HCT116 (cell line): ENCODE results near the gene WWP2. TPM values are rescaled to one million over a fixed set of nuclear protein-coding genes. Genes with fewer than 3 reads are reported as not detected.
A peak's percentile ranks its signal among the peaks of the same experiment; 100 is the strongest.

ENCODE experiments used
- ATAC-seq: fragments of 200-7000 bp; cut with Tn5 transposase; 2 replicates; pipeline ENCODE4 v1.9.1; 2020; ENCODE audit warnings: mild to moderate bottlenecking, moderate library complexity
- BruUV-seq: library from RNA; stranded (reverse); fragments of 400-500 nt; replicated peaks from 2 replicates; lab custom pipeline; 2021; lab: Mats Ljungman, UMichigan
- CTCF ChIA-PET: fragments of 300-600 bp; sonication (Branson Sonifier 250); formaldehyde crosslinking; loops from one replicate; lab custom pipeline; 2021; ENCODE audit warnings: antibody characterized with exemption; lab: Charles Lee
- POLR2A ChIA-PET: fragments of 300-600, 350-600 bp; sonication (Branson Sonifier 250); formaldehyde crosslinking; loops from one replicate; lab custom pipeline; 2021; ENCODE audit warnings: antibody characterized with exemption; lab: Charles Lee
- RAD21 ChIA-PET, 2 experiments: fragments of 300-600 bp; sonication (Branson Sonifier 250); formaldehyde crosslinking; loops; one replicate each; lab custom pipeline; 2023; ENCODE audit warnings: low total read pairs in 2 of 2; ENCODE audit not compliant: uncharacterized antibody in 2 of 2, unreplicated experiment in 2 of 2, low non-redundant PET in 1 of 2; lab: Charles Lee
- DNase-seq: peaks from one replicate; pipeline ENCODE4 v3.0.0-alpha.2; 2010; ENCODE audit warnings: low read depth, low spot score
- H2AFZ ChIP-seq: fragments of 200-600 bp; shearing (Covaris generic), sonication (generic); 2 replicates; pipeline ENCODE4 v1.6.1; 2017; ENCODE audit warnings: low read depth, mixed run types, mixed read lengths, antibody characterized with exemption, low read length; ENCODE audit not compliant: poor library complexity, severe bottlenecking
- H3K27ac ChIP-seq: 2 replicates; pipeline ENCODE4 v1.5.1; 2012; ENCODE audit warnings: low read depth, low read length
- H3K27me3 ChIP-seq: fragments of 200-600 bp; sonication (generic); 2 replicates; pipeline ENCODE4 v1.6.1; 2016; ENCODE audit warnings: mixed run types, low read length, mixed read lengths; ENCODE audit not compliant: insufficient read depth
- H3K36me3 ChIP-seq, 2 experiments: fragments of 200-500 bp in 1 of 2; fragments of 200-600 bp in 1 of 2; sonication (Bioruptor generic) in 1 of 2; sonication (generic) in 1 of 2; 2 replicates each; pipeline versions ENCODE4 v1.5.1 to v1.6.1; 2014 to 2016; ENCODE audit warnings: low read length in 2 of 2, inconsistent platforms in 1 of 2, mixed read lengths in 1 of 2, mixed run types in 1 of 2; ENCODE audit not compliant: insufficient read depth in 2 of 2, control insufficient read depth in 1 of 2
- H3K4me1 ChIP-seq, 2 experiments: fragments of 200-600 bp in 1 of 2; sonication (generic) in 1 of 2; 2 replicates each; pipeline versions ENCODE4 v1.5.1 to v1.6.1; 2012 to 2017; ENCODE audit warnings: low read length in 2 of 2, inconsistent platforms in 1 of 2, mild to moderate bottlenecking in 1 of 2, mixed read lengths in 1 of 2, mixed run types in 1 of 2, moderate library complexity in 1 of 2; ENCODE audit not compliant: insufficient read depth in 2 of 2, control insufficient read depth in 1 of 2
- H3K4me2 ChIP-seq: fragments of 200-600 bp; sonication (generic); 2 replicates; pipeline ENCODE4 v1.6.1; 2017; ENCODE audit warnings: mixed run types, low read length, mixed read lengths
- H3K4me3 ChIP-seq, 2 experiments: fragments of 200-600 bp in 1 of 2; sonication (generic) in 1 of 2; replicated peaks in 1 of 2; 2 replicates each; pipeline ENCODE4 v1.5.1; 2011 to 2016; ENCODE audit warnings: low read length in 2 of 2, control low read depth in 1 of 2, low read depth in 1 of 2, mild to moderate bottlenecking in 1 of 2, mixed read lengths in 1 of 2, mixed run types in 1 of 2
- H3K79me2 ChIP-seq: fragments of 200-600 bp; sonication (generic); 2 replicates; pipeline ENCODE4 v1.6.1; 2017; ENCODE audit warnings: mild to moderate bottlenecking, mixed run types, low read length, moderate library complexity, mixed read lengths; ENCODE audit not compliant: insufficient read depth
- H3K9ac ChIP-seq: fragments of 200-600 bp; sonication (generic); 2 replicates; pipeline ENCODE4 v1.6.1; 2016; ENCODE audit warnings: low read length, mixed read lengths
- H3K9me2 ChIP-seq: fragments of 200-600 bp; sonication (generic), shearing (Covaris generic); 2 replicates; pipeline ENCODE4 v1.6.1; 2017; ENCODE audit warnings: mixed run types, mild to moderate bottlenecking, moderate library complexity; ENCODE audit not compliant: insufficient read depth
- H3K9me3 ChIP-seq, 2 experiments: fragments of 200-500 bp in 1 of 2; fragments of 200-600 bp in 1 of 2; sonication (Bioruptor generic) in 1 of 2; sonication (generic) in 1 of 2; 2 replicates each; pipeline ENCODE4 v1.6.1; 2014 to 2017; ENCODE audit warnings: low read length in 2 of 2, mixed read lengths in 2 of 2, inconsistent platforms in 1 of 2, low read depth in 1 of 2, mild to moderate bottlenecking in 1 of 2, mixed run types in 1 of 2, moderate library complexity in 1 of 2; ENCODE audit not compliant: control insufficient read depth in 1 of 2, insufficient read depth in 1 of 2
- H4K20me1 ChIP-seq: fragments of 200-600 bp; sonication (generic), shearing (Covaris generic); 2 replicates; pipeline ENCODE4 v1.6.1; 2017; ENCODE audit warnings: mixed run types, mild to moderate bottlenecking, moderate library complexity; ENCODE audit not compliant: insufficient read depth
- ATF3 ChIP-seq: IDR thresholded peaks from 2 replicates; pipeline ENCODE4 v1.6.1; 2012
- CBX3 ChIP-seq: IDR thresholded peaks from 2 replicates; pipeline ENCODE4 v1.6.1; 2012; ENCODE audit warnings: low read depth
- CEBPB ChIP-seq: IDR thresholded peaks from 2 replicates; pipeline ENCODE4 v1.6.1; 2012; ENCODE audit warnings: low read depth
- CTCF ChIP-seq, 3 experiments: fragments of 200-600 bp in 1 of 3; sonication (generic) in 1 of 3; IDR thresholded peaks in 2 of 3; conservative IDR thresholded peaks in 1 of 3; 2 replicates each; pipeline ENCODE4 v1.5.1; 2012 to 2017; ENCODE audit warnings: low read depth in 2 of 3, low read length in 2 of 3, antibody characterized with exemption in 1 of 3, borderline replicate concordance in 1 of 3, control low read depth in 1 of 3, mild to moderate bottlenecking in 1 of 3, mixed read lengths in 1 of 3, mixed run types in 1 of 3, moderate library complexity in 1 of 3; ENCODE audit not compliant: insufficient read depth in 1 of 3
- EZH2 ChIP-seq: fragments of 200-600 bp; sonication (generic); IDR thresholded peaks from 2 replicates; pipeline ENCODE4 v1.6.1; 2017; ENCODE audit warnings: antibody characterized with exemption, mixed run types
- JUND ChIP-seq: IDR thresholded peaks from 2 replicates; pipeline ENCODE4 v1.6.1; 2012
- POLR2A ChIP-seq: IDR thresholded peaks from 2 replicates; pipeline ENCODE4 v1.7.0; 2011; ENCODE audit warnings: borderline replicate concordance; ENCODE audit not compliant: insufficient read depth, insufficient read length; ENCODE audit errors: extremely low read depth
- POLR2AphosphoS5 ChIP-seq: IDR thresholded peaks from 2 replicates; pipeline ENCODE4 v1.6.1; 2011; ENCODE audit warnings: mild to moderate bottlenecking, low read depth, low read length, moderate library complexity
- RAD21 ChIP-seq: IDR thresholded peaks from 2 replicates; pipeline ENCODE4 v1.6.1; 2012; ENCODE audit warnings: low read depth, mild to moderate bottlenecking
- SIN3A ChIP-seq: IDR thresholded peaks from 2 replicates; pipeline ENCODE4 v1.6.1; 2012; ENCODE audit warnings: low read depth
- SRF ChIP-seq: IDR thresholded peaks from 2 replicates; pipeline ENCODE4 v1.6.1; 2012; ENCODE audit warnings: low read depth
- TCF7L2 ChIP-seq: IDR thresholded peaks from 2 replicates; pipeline ENCODE4 v1.7.0; 2011; ENCODE audit warnings: borderline replicate concordance, inconsistent platforms; ENCODE audit not compliant: insufficient read depth, insufficient read length; ENCODE audit errors: extremely low read depth
- ZBTB33 ChIP-seq: IDR thresholded peaks from 2 replicates; pipeline ENCODE4 v1.6.1; 2011; ENCODE audit warnings: mild to moderate bottlenecking, low read length, moderate library complexity; ENCODE audit not compliant: insufficient replicate concordance; ENCODE audit errors: extremely low read depth
- ZFX ChIP-seq: fragments of 450-650 bp; IDR thresholded peaks from 2 replicates; pipeline ENCODE4 v1.6.1; 2017
- ZNF274 ChIP-seq: fragments of 200-500 bp; sonication (Bioruptor generic); IDR thresholded peaks from 2 replicates; pipeline ENCODE4 v1.6.1; 2014; ENCODE audit warnings: mild to moderate bottlenecking, low read depth, low read length, inconsistent platforms
- intact Hi-C: fragments of 100-400 bp; cut with micrococcal nuclease; formaldehyde crosslinking; loops from 2 replicates; pipeline ENCODE4 v1.10.0; 2022
- total RNA-seq: library from RNA; stranded (reverse); gene quantifications from one replicate; pipeline ENCODE4 v1.2.1, GENCODE V29; 2021; ENCODE audit not compliant: unreplicated experiment

The WWP2 gene
- total RNA-seq, 1 experiment from 2014 or later: 44.2 TPM

GRCh38 chr16:69762814-69763598 is 874 bp downstream of the WWP2 start:
- Histone ChIP-seq H3K9me3 (no peaks in the 10 kb centered on the region), H3K4me2 (peak overlapping the region; percentile 86), H3K9me2 (no peaks in the 10 kb centered on the region), H3K9ac (peak overlapping the region; percentile 91), H3K4me1 (peaks cover 9 to 20% of the 10 kb centered on the region in 2 experiments; a peak in 3 of 4 replicates), H4K20me1 (no peaks in the 10 kb centered on the region), H3K27me3 (no peaks in the 10 kb centered on the region), H3K79me2 (peaks cover 45% of the 10 kb centered on the region), H3K4me3 (peak overlapping the region; percentile 61 to 98), H2AFZ (peak overlapping the region; percentile 54), H3K27ac (peak overlapping the region; percentile 55), H3K36me3 (no peaks in the 10 kb centered on the region)
- ChIA-PET RAD21 (no interaction called here), CTCF (interaction anchor here (0.7 kb wide), 1 partner anchor 53 kb away, joined by 4 read pairs; no protein-coding TSS in a partner anchor), POLR2A (interaction anchor here (2.0 kb wide), 1 partner anchor 8 kb away, joined by 5 read pairs; the partner anchor contains the start of gene NOB1)
- ATAC-seq (no peak; the same call in 1 of the 2 replicates), DNase-seq (no peak)
- BruUV-seq: TSS peak; percentile 57
- no peak for TF ChIP-seq POLR2A
- no peak for TF ChIP-seq EZH2
- no peak for TF ChIP-seq CTCF (IDR thresholded peaks at IDR 0.05 in 2 of 3, conservative IDR thresholded peaks at IDR 0.05 in 1 of 3; ENCODE audit: borderline replicate concordance in 1 of 3, insufficient read depth in 1 of 3, low read depth in 2 of 3, low read length in 2 of 3)
- no peak for TF ChIP-seq RAD21
- TF ChIP-seq ZBTB33: no peak
- no peak for TF ChIP-seq ZNF274
- no peak for TF ChIP-seq ZFX
- no peak for TF ChIP-seq CEBPB
- no peak for TF ChIP-seq POLR2AphosphoS5
- TF ChIP-seq ATF3: no peak
- no peak for TF ChIP-seq JUND
- TF ChIP-seq CBX3: no peak
- no peak; the same call in 1 of the 2 replicates for TF ChIP-seq SIN3A
- no peak for TF ChIP-seq TCF7L2
- no peak for TF ChIP-seq SRF
- intact Hi-C loops: no loop called here
